HEK293 (cell line): ENCODE results near the gene REC8.
A peak's percentile ranks its signal among the peaks of the same experiment; 100 is the strongest.

ENCODE experiments used
- GLIS1 ChIP-seq: fragments of 450-650 bp; formaldehyde crosslinking; IDR thresholded peaks from 2 replicates; pipeline ENCODE4 v1.5.1; 2016; ENCODE audit warnings: missing biosample characterization, missing genetic modification characterization
- KLF1 ChIP-seq: fragments of 450-650 bp; formaldehyde crosslinking; IDR thresholded peaks from 2 replicates; pipeline ENCODE4 v1.5.1; 2016; ENCODE audit warnings: missing biosample characterization, missing genetic modification characterization
- KLF7 ChIP-seq: fragments of 450-650 bp; formaldehyde crosslinking; IDR thresholded peaks from 2 replicates; pipeline ENCODE4 v1.5.1; 2016; ENCODE audit warnings: missing biosample characterization, missing genetic modification characterization, borderline replicate concordance
- ZBTB48 ChIP-seq: fragments of 450-650 bp; formaldehyde crosslinking; IDR thresholded peaks from 2 replicates; pipeline ENCODE4 v1.5.1; 2016; ENCODE audit warnings: missing biosample characterization, missing genetic modification characterization
- ZNF112 ChIP-seq: fragments of 450-650 bp; formaldehyde crosslinking; IDR thresholded peaks from 2 replicates; pipeline ENCODE4 v1.5.0; 2017; ENCODE audit warnings: missing biosample characterization, missing genetic modification characterization
- ZNF132 ChIP-seq: fragments of 450-650 bp; formaldehyde crosslinking; IDR thresholded peaks from 2 replicates; pipeline ENCODE4 v1.5.1; 2017; ENCODE audit warnings: missing biosample characterization, missing genetic modification characterization, borderline replicate concordance
- ZNF211 ChIP-seq: fragments of 450-650 bp; formaldehyde crosslinking; IDR thresholded peaks from 2 replicates; pipeline ENCODE4 v1.5.1; 2016; ENCODE audit warnings: low read depth, missing biosample characterization, missing genetic modification characterization
- ZNF280C ChIP-seq: fragments of 450-650 bp; formaldehyde crosslinking; IDR thresholded peaks from 2 replicates; pipeline ENCODE4 v1.5.1; 2016; ENCODE audit warnings: missing biosample characterization, missing genetic modification characterization
- ZNF324 ChIP-seq: fragments of 450-650 bp; formaldehyde crosslinking; IDR thresholded peaks from 2 replicates; pipeline ENCODE4 v1.5.1; 2016; ENCODE audit warnings: missing biosample characterization, missing genetic modification characterization
- ZNF341 ChIP-seq: fragments of 450-650 bp; formaldehyde crosslinking; IDR thresholded peaks from 2 replicates; pipeline ENCODE4; 2016; ENCODE audit warnings: low read depth, missing biosample characterization, missing genetic modification characterization
- ZNF48 ChIP-seq: fragments of 450-650 bp; formaldehyde crosslinking; IDR thresholded peaks from 2 replicates; pipeline ENCODE4 v1.5.1; 2016; ENCODE audit warnings: missing biosample characterization, missing genetic modification characterization
- ZNF518A ChIP-seq: fragments of 450-650 bp; formaldehyde crosslinking; conservative IDR thresholded peaks from 2 replicates; pipeline ENCODE4 v1.5.1; 2016; ENCODE audit warnings: low read depth, missing biosample characterization, missing genetic modification characterization
- ZNF560 ChIP-seq: fragments of 450-650 bp; formaldehyde crosslinking; IDR thresholded peaks from 2 replicates; pipeline ENCODE4 v1.5.1; 2017; ENCODE audit warnings: missing biosample characterization, missing genetic modification characterization, borderline replicate concordance
- ZNF596 ChIP-seq: fragments of 450-650 bp; IDR thresholded peaks from 2 replicates; pipeline ENCODE4 v1.5.0; 2018; ENCODE audit warnings: missing biosample characterization, mild to moderate bottlenecking, missing genetic modification characterization, moderate library complexity
- TF ChIP-seq, protein P1 (sequence below): fragments of 450-650 bp; formaldehyde crosslinking; IDR thresholded peaks from 2 replicates; pipeline ENCODE4 v1.5.1; 2016; ENCODE audit warnings: missing biosample characterization, missing genetic modification characterization
- TF ChIP-seq, protein P2 (sequence below): fragments of 450-650 bp; formaldehyde crosslinking; IDR thresholded peaks from 2 replicates; pipeline ENCODE4 v1.5.1; 2017; ENCODE audit warnings: missing biosample characterization, missing genetic modification characterization
- TF ChIP-seq, protein P3 (sequence below): fragments of 450-650 bp; formaldehyde crosslinking; optimal IDR thresholded peaks from 2 replicates; pipeline ENCODE3; 2016; ENCODE audit warnings: missing biosample characterization, mild to moderate bottlenecking, missing genetic modification characterization
- TF ChIP-seq, protein P4 (sequence below): fragments of 450-650 bp; formaldehyde crosslinking; IDR thresholded peaks from 2 replicates; pipeline ENCODE4 v1.5.1; 2016; ENCODE audit warnings: missing biosample characterization, missing genetic modification characterization
- TF ChIP-seq, protein P5 (sequence below): fragments of 450-650 bp; formaldehyde crosslinking; IDR thresholded peaks from 2 replicates; pipeline ENCODE4 v1.5.1; 2016; ENCODE audit warnings: missing biosample characterization, missing genetic modification characterization
- TF ChIP-seq, protein P6 (sequence below): fragments of 450-650 bp; formaldehyde crosslinking; IDR thresholded peaks from 2 replicates; pipeline ENCODE4 v1.5.1; 2017; ENCODE audit warnings: missing biosample characterization, missing genetic modification characterization

The REC8 gene

DNA sequence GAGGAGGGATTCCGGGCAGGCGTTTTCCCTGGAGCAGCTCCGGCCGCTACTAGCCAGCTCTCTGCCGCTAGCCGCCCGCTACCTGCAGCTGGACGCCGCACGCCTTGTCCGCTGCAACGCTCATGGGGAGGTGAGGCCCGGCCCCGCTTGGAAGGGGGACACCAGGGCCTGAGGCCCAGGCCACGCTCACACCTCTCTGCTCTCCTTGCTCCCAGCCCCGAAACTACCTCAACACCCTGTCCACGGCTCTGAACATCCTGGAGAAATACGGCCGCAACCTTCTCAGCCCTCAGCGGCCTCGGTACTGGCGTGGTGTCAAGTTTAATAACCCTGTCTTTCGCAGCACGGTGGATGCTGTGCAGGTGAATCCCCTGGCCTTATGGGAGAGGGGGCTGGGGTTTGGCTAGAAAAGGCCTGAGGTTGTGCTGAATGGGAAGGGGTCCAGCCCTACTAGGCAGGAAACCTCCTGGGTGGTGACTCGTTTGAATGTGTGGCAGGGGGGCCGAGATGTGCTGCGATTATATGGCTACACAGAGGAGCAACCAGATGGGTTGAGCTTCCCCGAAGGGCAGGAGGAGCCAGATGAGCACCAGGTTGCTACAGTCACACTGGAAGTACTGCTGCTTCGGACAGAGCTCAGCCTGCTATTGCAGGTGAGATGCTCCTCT is 24.0 kb upstream of the REC8 start (continued):
- TF ChIP-seq, protein P1, sequence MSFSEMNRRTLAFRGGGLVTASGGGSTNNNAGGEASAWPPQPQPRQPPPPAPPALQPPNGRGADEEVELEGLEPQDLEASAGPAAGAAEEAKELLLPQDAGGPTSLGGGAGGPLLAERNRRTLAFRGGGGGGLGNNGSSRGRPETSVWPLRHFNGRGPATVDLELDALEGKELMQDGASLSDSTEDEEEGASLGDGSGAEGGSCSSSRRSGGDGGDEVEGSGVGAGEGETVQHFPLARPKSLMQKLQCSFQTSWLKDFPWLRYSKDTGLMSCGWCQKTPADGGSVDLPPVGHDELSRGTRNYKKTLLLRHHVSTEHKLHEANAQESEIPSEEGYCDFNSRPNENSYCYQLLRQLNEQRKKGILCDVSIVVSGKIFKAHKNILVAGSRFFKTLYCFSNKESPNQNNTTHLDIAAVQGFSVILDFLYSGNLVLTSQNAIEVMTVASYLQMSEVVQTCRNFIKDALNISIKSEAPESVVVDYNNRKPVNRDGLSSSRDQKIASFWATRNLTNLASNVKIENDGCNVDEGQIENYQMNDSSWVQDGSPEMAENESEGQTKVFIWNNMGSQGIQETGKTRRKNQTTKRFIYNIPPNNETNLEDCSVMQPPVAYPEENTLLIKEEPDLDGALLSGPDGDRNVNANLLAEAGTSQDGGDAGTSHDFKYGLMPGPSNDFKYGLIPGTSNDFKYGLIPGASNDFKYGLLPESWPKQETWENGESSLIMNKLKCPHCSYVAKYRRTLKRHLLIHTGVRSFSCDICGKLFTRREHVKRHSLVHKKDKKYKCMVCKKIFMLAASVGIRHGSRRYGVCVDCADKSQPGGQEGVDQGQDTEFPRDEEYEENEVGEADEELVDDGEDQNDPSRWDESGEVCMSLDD (tag by site-specific recombination), result no peak
- TF ChIP-seq ZNF48 (tag by site-specific recombination) (no peak), ZNF280C (tag by site-specific recombination) (no peak), ZNF211 (tag by site-specific recombination) (no peak), ZBTB48 (tag by site-specific recombination) (no peak), KLF1 (tag by site-specific recombination) (no peak), ZNF132 (no peak), ZNF518A (tag by site-specific recombination) (no peak), ZNF560 (tag by site-specific recombination) (no peak), GLIS1 (tag by site-specific recombination) (no peak), ZNF596 (tag by site-specific recombination) (no peak), KLF7 (no peak), ZNF112 (tag by site-specific recombination) (no peak), ZNF324 (no peak), ZNF341 (tag by site-specific recombination) (no peak)
- TF ChIP-seq, protein P2, sequence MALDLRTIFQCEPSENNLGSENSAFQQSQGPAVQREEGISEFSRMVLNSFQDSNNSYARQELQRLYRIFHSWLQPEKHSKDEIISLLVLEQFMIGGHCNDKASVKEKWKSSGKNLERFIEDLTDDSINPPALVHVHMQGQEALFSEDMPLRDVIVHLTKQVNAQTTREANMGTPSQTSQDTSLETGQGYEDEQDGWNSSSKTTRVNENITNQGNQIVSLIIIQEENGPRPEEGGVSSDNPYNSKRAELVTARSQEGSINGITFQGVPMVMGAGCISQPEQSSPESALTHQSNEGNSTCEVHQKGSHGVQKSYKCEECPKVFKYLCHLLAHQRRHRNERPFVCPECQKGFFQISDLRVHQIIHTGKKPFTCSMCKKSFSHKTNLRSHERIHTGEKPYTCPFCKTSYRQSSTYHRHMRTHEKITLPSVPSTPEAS (tag by site-specific recombination), result no peak
- TF ChIP-seq, protein P3, sequence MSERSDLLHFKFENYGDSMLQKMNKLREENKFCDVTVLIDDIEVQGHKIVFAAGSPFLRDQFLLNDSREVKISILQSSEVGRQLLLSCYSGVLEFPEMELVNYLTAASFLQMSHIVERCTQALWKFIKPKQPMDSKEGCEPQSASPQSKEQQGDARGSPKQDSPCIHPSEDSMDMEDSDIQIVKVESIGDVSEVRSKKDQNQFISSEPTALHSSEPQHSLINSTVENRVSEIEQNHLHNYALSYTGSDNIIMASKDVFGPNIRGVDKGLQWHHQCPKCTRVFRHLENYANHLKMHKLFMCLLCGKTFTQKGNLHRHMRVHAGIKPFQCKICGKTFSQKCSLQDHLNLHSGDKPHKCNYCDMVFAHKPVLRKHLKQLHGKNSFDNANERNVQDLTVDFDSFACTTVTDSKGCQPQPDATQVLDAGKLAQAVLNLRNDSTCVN (tag by site-specific recombination), result peak; percentile 5
- TF ChIP-seq, protein P4, sequence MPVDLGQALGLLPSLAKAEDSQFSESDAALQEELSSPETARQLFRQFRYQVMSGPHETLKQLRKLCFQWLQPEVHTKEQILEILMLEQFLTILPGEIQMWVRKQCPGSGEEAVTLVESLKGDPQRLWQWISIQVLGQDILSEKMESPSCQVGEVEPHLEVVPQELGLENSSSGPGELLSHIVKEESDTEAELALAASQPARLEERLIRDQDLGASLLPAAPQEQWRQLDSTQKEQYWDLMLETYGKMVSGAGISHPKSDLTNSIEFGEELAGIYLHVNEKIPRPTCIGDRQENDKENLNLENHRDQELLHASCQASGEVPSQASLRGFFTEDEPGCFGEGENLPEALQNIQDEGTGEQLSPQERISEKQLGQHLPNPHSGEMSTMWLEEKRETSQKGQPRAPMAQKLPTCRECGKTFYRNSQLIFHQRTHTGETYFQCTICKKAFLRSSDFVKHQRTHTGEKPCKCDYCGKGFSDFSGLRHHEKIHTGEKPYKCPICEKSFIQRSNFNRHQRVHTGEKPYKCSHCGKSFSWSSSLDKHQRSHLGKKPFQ (tag by site-specific recombination), result no peak
- TF ChIP-seq, protein P5, sequence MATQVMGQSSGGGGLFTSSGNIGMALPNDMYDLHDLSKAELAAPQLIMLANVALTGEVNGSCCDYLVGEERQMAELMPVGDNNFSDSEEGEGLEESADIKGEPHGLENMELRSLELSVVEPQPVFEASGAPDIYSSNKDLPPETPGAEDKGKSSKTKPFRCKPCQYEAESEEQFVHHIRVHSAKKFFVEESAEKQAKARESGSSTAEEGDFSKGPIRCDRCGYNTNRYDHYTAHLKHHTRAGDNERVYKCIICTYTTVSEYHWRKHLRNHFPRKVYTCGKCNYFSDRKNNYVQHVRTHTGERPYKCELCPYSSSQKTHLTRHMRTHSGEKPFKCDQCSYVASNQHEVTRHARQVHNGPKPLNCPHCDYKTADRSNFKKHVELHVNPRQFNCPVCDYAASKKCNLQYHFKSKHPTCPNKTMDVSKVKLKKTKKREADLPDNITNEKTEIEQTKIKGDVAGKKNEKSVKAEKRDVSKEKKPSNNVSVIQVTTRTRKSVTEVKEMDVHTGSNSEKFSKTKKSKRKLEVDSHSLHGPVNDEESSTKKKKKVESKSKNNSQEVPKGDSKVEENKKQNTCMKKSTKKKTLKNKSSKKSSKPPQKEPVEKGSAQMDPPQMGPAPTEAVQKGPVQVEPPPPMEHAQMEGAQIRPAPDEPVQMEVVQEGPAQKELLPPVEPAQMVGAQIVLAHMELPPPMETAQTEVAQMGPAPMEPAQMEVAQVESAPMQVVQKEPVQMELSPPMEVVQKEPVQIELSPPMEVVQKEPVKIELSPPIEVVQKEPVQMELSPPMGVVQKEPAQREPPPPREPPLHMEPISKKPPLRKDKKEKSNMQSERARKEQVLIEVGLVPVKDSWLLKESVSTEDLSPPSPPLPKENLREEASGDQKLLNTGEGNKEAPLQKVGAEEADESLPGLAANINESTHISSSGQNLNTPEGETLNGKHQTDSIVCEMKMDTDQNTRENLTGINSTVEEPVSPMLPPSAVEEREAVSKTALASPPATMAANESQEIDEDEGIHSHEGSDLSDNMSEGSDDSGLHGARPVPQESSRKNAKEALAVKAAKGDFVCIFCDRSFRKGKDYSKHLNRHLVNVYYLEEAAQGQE (tag by site-specific recombination), result no peak
- TF ChIP-seq, protein P6, sequence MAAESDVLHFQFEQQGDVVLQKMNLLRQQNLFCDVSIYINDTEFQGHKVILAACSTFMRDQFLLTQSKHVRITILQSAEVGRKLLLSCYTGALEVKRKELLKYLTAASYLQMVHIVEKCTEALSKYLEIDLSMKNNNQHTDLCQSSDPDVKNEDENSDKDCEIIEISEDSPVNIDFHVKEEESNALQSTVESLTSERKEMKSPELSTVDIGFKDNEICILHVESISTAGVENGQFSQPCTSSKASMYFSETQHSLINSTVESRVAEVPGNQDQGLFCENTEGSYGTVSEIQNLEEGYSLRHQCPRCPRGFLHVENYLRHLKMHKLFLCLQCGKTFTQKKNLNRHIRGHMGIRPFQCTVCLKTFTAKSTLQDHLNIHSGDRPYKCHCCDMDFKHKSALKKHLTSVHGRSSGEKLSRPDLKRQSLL (tag by site-specific recombination), result no peak
